HG03103 (cell line): ENCODE results near the gene PYGB.

ENCODE experiments used
- ATAC-seq: cut with Tn5 transposase; IDR thresholded peaks from one replicate; pipeline ENCODE4 v1.9.1; 2021; ENCODE audit warnings: low read depth; ENCODE audit not compliant: unreplicated experiment

The PYGB gene

GRCh38 chr20:25280051-25280573 lies 32.2 kb downstream of the PYGB start:
- no peak for ATAC-seq

GRCh38 chr20:25280574-25281535 lies 33.0 kb downstream of the PYGB start:
- ATAC-seq = no peak

- peak; percentile 61 for ATAC-seq
Observed at GRCh38 chr20:25281541-25281991, 33.7 kb downstream of the PYGB start.

GRCh38 chr20:25282034-25282781 lies 34.3 kb downstream of the PYGB start:
- ATAC-seq = no peak

- ATAC-seq = no peak
Observed at GRCh38 chr20:25282796-25283195, 34.9 kb downstream of the PYGB start.

GRCh38 chr20:25283221-25283951 lies 35.5 kb downstream of the PYGB start:
- no peak for ATAC-seq

GRCh38 chr20:25284131-25284601 lies 36.3 kb downstream of the PYGB start:
- ATAC-seq = no peak

GRCh38 chr20:25285091-25285647 lies 37.3 kb downstream of the PYGB start:
- no peak for ATAC-seq

- no peak for ATAC-seq
Observed at GRCh38 chr20:25285856-25286798, 38.2 kb downstream of the PYGB start.

GRCh38 chr20:25286917-25287316 lies 39.0 kb downstream of the PYGB start:
- ATAC-seq = no peak

- no peak for ATAC-seq
Observed at GRCh38 chr20:25287631-25288290, 39.9 kb downstream of the PYGB start.

GRCh38 chr20:25288291-25289181 lies 40.7 kb downstream of the PYGB start:
- peak; percentile 98 for ATAC-seq

GRCh38 chr20:25289886-25290597 lies 42.2 kb downstream of the PYGB start:
- ATAC-seq = no peak

GRCh38 chr20:25290646-25291431 lies 43.0 kb downstream of the PYGB start:
- ATAC-seq = no peak

- ATAC-seq = no peak
Observed at GRCh38 chr20:25291432-25292133, 43.7 kb downstream of the PYGB start.
